ENCODE data around the gene STK39. TPM values are rescaled to one million over a fixed set of nuclear protein-coding genes. Genes with fewer than 3 reads are reported as not detected.

Gene STK39
- total RNA-seq, 1 donor from 2014 or later, result 26.2 TPM

- Mint-ChIP-seq H3K27ac (no peak overlapping the region), H3K4me3 (no peak overlapping the region), H3K36me3 (peaks cover 5% of the 10 kb centered on the region), H3K27me3 (no peaks in the 10 kb centered on the region), H3K9me3 (no peaks in the 10 kb centered on the region), H3K4me1 (ENCODE audit: unreplicated experiment) (peaks cover 5% of the 10 kb centered on the region)
- TF ChIP-seq CTCF (conservative IDR thresholded peaks at IDR 0.05), result no peak
- DNase-seq (ENCODE audit: extremely low spot score, unreplicated experiment), result no peak
Observed at GRCh38 chr2:168056242-168056787, 191.1 kb downstream of the STK39 start.

GRCh38 chr2:168054657-168055056 is 192.7 kb downstream of the STK39 start:
- Mint-ChIP-seq H3K27ac (no peak overlapping the region), H3K9me3 (no peaks in the 10 kb centered on the region), H3K4me1 (ENCODE audit: unreplicated experiment) (peaks cover 9% of the 10 kb centered on the region), H3K4me3 (no peak overlapping the region), H3K27me3 (no peaks in the 10 kb centered on the region), H3K36me3 (peaks cover 1% of the 10 kb centered on the region)
- no peak for DNase-seq (ENCODE audit: extremely low spot score, unreplicated experiment)
- no peak for TF ChIP-seq CTCF (conservative IDR thresholded peaks at IDR 0.05)

GRCh38 chr2:168053676-168054075 is 193.7 kb downstream of the STK39 start:
- no peak for DNase-seq (ENCODE audit: extremely low spot score, unreplicated experiment)
- no peak for TF ChIP-seq CTCF (conservative IDR thresholded peaks at IDR 0.05)
- Mint-ChIP-seq H3K4me1 (ENCODE audit: unreplicated experiment) (peaks cover 9% of the 10 kb centered on the region), H3K4me3 (no peak overlapping the region), H3K9me3 (no peaks in the 10 kb centered on the region), H3K27me3 (no peaks in the 10 kb centered on the region), H3K27ac (no peak overlapping the region), H3K36me3 (no peaks in the 10 kb centered on the region)

- Mint-ChIP-seq H3K27ac (no peak overlapping the region), H3K27me3 (no peaks in the 10 kb centered on the region), H3K4me1 (ENCODE audit: unreplicated experiment) (peaks cover 10% of the 10 kb centered on the region), H3K9me3 (no peaks in the 10 kb centered on the region), H3K4me3 (no peak overlapping the region), H3K36me3 (no peaks in the 10 kb centered on the region)
- DNase-seq (ENCODE audit: extremely low spot score, unreplicated experiment), result no peak
- no peak for TF ChIP-seq CTCF (conservative IDR thresholded peaks at IDR 0.05)
Observed at GRCh38 chr2:168052773-168053172, 194.6 kb downstream of the STK39 start.

- no peaks in the 10 kb centered on the region for H3K9me3 Mint-ChIP-seq
Observed at GRCh38 chr2:168050377-168050776, 197.0 kb downstream of the STK39 start.

More at GRCh38 chr2:168050377-168050776, 197.0 kb downstream of the STK39 start:
- H3K27ac Mint-ChIP-seq, result no peak overlapping the region
- DNase-seq (ENCODE audit: extremely low spot score, unreplicated experiment), result no peak
- H3K36me3 Mint-ChIP-seq, result no peaks in the 10 kb centered on the region
- no peak overlapping the region for H3K4me3 Mint-ChIP-seq
- no peaks in the 10 kb centered on the region for H3K27me3 Mint-ChIP-seq
- peaks cover 26% of the 10 kb centered on the region for H3K4me1 Mint-ChIP-seq (ENCODE audit: unreplicated experiment)
- peak; percentile 31 for TF ChIP-seq CTCF (conservative IDR thresholded peaks at IDR 0.05)
